Left lung (tissue), 10 donors: ENCODE results near the gene TUBGCP3. TPM values are rescaled to one million over a fixed set of nuclear protein-coding genes. Genes with fewer than 3 reads are reported as not detected.

ENCODE experiments used
- ATAC-seq: fragments of 200-7000 bp; cut with Tn5 transposase; one replicate; pipeline ENCODE4 v1.9.1; 2020; ENCODE audit warnings: moderate library complexity
- DNase-seq, 4 donors: peaks; one replicate each; pipeline ENCODE4 v3.0.0-alpha.2; 2013 to 2020
- H3K27ac ChIP-seq, 2 donors: fragments of 200-600 bp; sonication (generic) in 1 of 2; one replicate each; pipeline versions ENCODE4 v1.5.0 to v1.8.0; 2020 to 2021
- H3K27me3 ChIP-seq, 2 donors: fragments of 200-600 bp; sonication (generic) in 1 of 2; one replicate each; pipeline versions ENCODE4 v1.5.0 to v1.8.0; 2020 to 2021
- H3K36me3 ChIP-seq, 2 donors: fragments of 200-600 bp; sonication (generic) in 1 of 2; one replicate each; pipeline versions ENCODE4 v1.5.0 to v1.8.0; 2020 to 2021
- H3K4me1 ChIP-seq, 2 donors: fragments of 200-600 bp; one replicate each; pipeline ENCODE4 v1.8.0; 2021
- H3K4me3 ChIP-seq, 2 donors: fragments of 200-600 bp; sonication (generic) in 1 of 2; one replicate each; pipeline versions ENCODE4 v1.5.0 to v1.8.0; 2020 to 2021; ENCODE audit warnings: mild to moderate bottlenecking in 1 of 2
- H3K9me3 ChIP-seq, 2 donors: fragments of 200-600 bp; sonication (generic) in 1 of 2; one replicate each; pipeline versions ENCODE4 v1.5.0 to v1.8.0; 2020 to 2021
- CTCF ChIP-seq, 2 donors: fragments of 200-600 bp; sonication (generic) in 1 of 2; IDR thresholded peaks; one replicate each; pipeline versions ENCODE4 v1.5.0 to v1.8.0; 2021; ENCODE audit warnings: antibody characterized with exemption in 2 of 2
- intact Hi-C, 2 donors: fragments of 100-400 bp; cut with DNase I; formaldehyde crosslinking; loops; one replicate each; pipeline versions ENCODE4 v1.11.2 to v1.14.2; 2022
- polyA plus RNA-seq, 6 donors: library from polyadenylated mRNA; unstranded; fragments of 120-200 nt; gene quantifications; one replicate each; pipeline ENCODE4 v1.2.1, GENCODE V29; 2013; ENCODE audit not compliant: insufficient read length in 6 of 6
- total RNA-seq, 2 donors: library from RNA; stranded (reverse); fragmentation: NEBNext Ultra II Directional; extraction: Animal tissue kit (Norgen Biotek cat#: 25700); gene quantifications; one replicate each; pipeline ENCODE4 v1.2.1, GENCODE V29; 2021
- donor health status: DM: no; HTN: yes; CAD: no.
- donor health status: DM: no; HTN: no; CAD: no.

Gene TUBGCP3
- total and polyA plus RNA-seq, 8 donors = 26.8 to 42.7 (median 32.7) TPM

DNA sequence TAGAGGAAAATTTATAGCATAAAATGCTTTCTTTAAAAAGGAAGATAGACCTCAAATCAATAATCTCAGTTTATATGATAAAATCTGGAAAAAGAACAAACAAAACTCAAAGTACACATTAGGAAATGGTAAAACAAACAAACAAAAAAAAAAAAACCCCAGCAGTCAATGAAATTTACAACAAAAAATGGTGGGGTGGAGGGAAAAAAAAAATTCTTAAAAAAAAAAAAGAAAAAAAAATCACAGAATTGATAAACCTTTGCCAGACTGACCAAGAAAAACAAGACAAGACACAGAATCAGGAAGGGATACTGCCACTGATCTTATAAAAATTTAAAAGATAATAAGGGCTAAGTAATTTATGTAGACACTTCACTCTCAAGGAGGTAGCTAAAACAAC is 11.2 kb downstream of the TUBGCP3 start:
- H3K27me3 ChIP-seq = no peaks in the 10 kb centered on the region
- intact Hi-C loops = no loop called here
- no peak for TF ChIP-seq CTCF (IDR thresholded peaks at IDR 0.05)
- H3K4me1 ChIP-seq = peaks cover 11 to 51% of the 10 kb centered on the region in 2 donors
- H3K9me3 ChIP-seq = no peaks in the 10 kb centered on the region
- H3K4me3 ChIP-seq = no peak overlapping the region
- no peak overlapping the region for H3K27ac ChIP-seq
- no peaks in the 10 kb centered on the region for H3K36me3 ChIP-seq
- ATAC-seq (no peak), DNase-seq (no peak)

GRCh38 chr13:112576191-112576590 is 11.8 kb downstream of the TUBGCP3 start:
- no peak for DNase-seq
- Histone ChIP-seq H3K4me1 (peaks cover 11 to 49% of the 10 kb centered on the region in 2 donors), H3K4me3 (no peak overlapping the region), H3K36me3 (no peaks in the 10 kb centered on the region), H3K9me3 (no peaks in the 10 kb centered on the region), H3K27ac (no peak overlapping the region), H3K27me3 (no peaks in the 10 kb centered on the region)
- ATAC-seq = no peak
- intact Hi-C loops = no loop called here
- no peak for TF ChIP-seq CTCF (IDR thresholded peaks at IDR 0.05)

DNA sequence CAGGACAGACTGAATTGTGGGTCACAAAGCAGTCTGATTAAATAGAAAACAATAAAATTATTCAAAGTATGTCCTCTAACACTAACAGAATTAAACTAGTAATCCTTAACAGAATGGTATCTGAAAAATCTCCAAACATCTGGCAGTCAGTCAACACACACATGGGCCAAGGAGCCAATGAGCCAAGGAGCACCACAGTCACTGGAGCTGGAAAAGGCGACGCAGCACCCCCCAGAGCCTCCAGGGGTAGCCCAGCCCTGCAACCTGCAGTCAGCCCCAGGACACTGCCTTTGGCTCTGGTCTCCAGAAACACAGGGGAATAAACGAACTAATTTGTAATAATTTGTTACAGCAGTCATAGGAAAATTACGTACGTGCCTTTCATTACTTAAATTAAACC is 12.3 kb downstream of the TUBGCP3 start:
- Histone ChIP-seq H3K27ac (peak overlapping the region in 1 of 2 donors; percentile 63), H3K9me3 (no peaks in the 10 kb centered on the region)
- no peak for ATAC-seq

GRCh38 chr13:112574834-112575613 is 12.9 kb downstream of the TUBGCP3 start:
- Histone ChIP-seq H3K36me3 (no peaks in the 10 kb centered on the region), H3K9me3 (no peaks in the 10 kb centered on the region), H3K27me3 (no peaks in the 10 kb centered on the region), H3K4me3 (no peak overlapping the region), H3K27ac (peak overlapping the region in 1 of 2 donors; percentile 63), H3K4me1 (peaks cover 11 to 38% of the 10 kb centered on the region in 2 donors)
- intact Hi-C loops = no loop called here
- DNase-seq (peak in 1 of 4 donors; percentile 73), ATAC-seq (peak; percentile 12)
- no peak for TF ChIP-seq CTCF (IDR thresholded peaks at IDR 0.05)

More for the DNA sequence above, 12.3 kb downstream of the TUBGCP3 start:
- DNase-seq = no peak
- no peak for TF ChIP-seq CTCF (IDR thresholded peaks at IDR 0.05)
- H3K36me3 ChIP-seq = no peaks in the 10 kb centered on the region
- H3K4me3 ChIP-seq = no peak overlapping the region
- H3K27me3 ChIP-seq = no peaks in the 10 kb centered on the region
- intact Hi-C loops = no loop called here
- H3K4me1 ChIP-seq = peaks cover 11 to 45% of the 10 kb centered on the region in 2 donors

- H3K9me3 ChIP-seq = no peaks in the 10 kb centered on the region
- intact Hi-C loops = no loop called here
- H3K4me3 ChIP-seq = no peak overlapping the region
- peak overlapping the region in 1 of 2 donors; percentile 63 for H3K27ac ChIP-seq
- no peaks in the 10 kb centered on the region for H3K36me3 ChIP-seq
- no peak for DNase-seq
- H3K4me1 ChIP-seq = peaks cover 11 to 38% of the 10 kb centered on the region in 2 donors
- no peaks in the 10 kb centered on the region for H3K27me3 ChIP-seq
- no peak for TF ChIP-seq CTCF (IDR thresholded peaks at IDR 0.05)
- peak; percentile 8 for ATAC-seq
These were observed 13.5 kb downstream of the TUBGCP3 start for GRCh38 chr13:112574416-112574815.
